ENCODE data around the gene RCBTB2. TPM values are rescaled to one million over a fixed set of nuclear protein-coding genes. Genes with fewer than 3 reads are reported as not detected.

The RCBTB2 gene
- total RNA-seq, 1 experiment from 2014 or later, result 11.7 TPM

GRCh38 chr13:48492470-48493065 is 40.3 kb downstream of the RCBTB2 start:
- Mint-ChIP-seq H3K27me3 (ENCODE audit: low read depth) (no peaks in the 10 kb centered on the region), H3K4me3 (no peak overlapping the region), H3K27ac (no peak overlapping the region), H3K9me3 (peaks cover 2% of the 10 kb centered on the region in 2 experiments; a peak in 3 of 5 replicates), H3K36me3 (ENCODE audit: insufficient read depth in 1 of 3, low read depth in 3 of 3) (peaks cover 9 to 24% (median 14%) of the 10 kb centered on the region in 3 experiments; a peak in 6 of 7 replicates), H3K4me1 (peaks cover 9 to 14% of the 10 kb centered on the region in 2 experiments)
- no peaks in the 10 kb centered on the region for H3K79me1 ChIP-seq (ENCODE audit: insufficient read depth, low read depth, low read length, poor library complexity, severe bottlenecking)
- H3K23ac ChIP-seq (ENCODE audit: insufficient read length, low read depth, low read length), result no peak overlapping the region
- no peak overlapping the region for H3K18ac ChIP-seq (ENCODE audit: insufficient read length, low read depth, low read length)
- H3K23me2 ChIP-seq (ENCODE audit: insufficient read length, low read depth, low read length, poor library complexity, severe bottlenecking), result no peaks in the 10 kb centered on the region
- WGBS (ENCODE audit: extremely low coverage, insufficient read length, low lambda C conversion rate), result 100% methylated on average over 1 of the region's 16 CpGs
- no peak overlapping the region for H4K5ac ChIP-seq (ENCODE audit: insufficient read length, low read depth, low read length)
- no peaks in the 10 kb centered on the region for H3K9me3 ChIP-seq (ENCODE audit: control insufficient read depth, low read depth, low read length)
- no peak overlapping the region for H3K27ac ChIP-seq (ENCODE audit: insufficient read length, low read depth, low read length)
- no peak overlapping the region for H4K91ac ChIP-seq (ENCODE audit: insufficient read length, low read depth, low read length)
- H3T11ph ChIP-seq (ENCODE audit: low read length), result no peak overlapping the region
- no peak overlapping the region for H3K56ac ChIP-seq (ENCODE audit: insufficient read length, low read depth, low read length)
- no peak overlapping the region for H3K4me2 ChIP-seq (ENCODE audit: insufficient read depth, insufficient read length, low read length)
- no peak overlapping the region for H2BK15ac ChIP-seq (ENCODE audit: low read depth, low read length)
- H2AFZ ChIP-seq (ENCODE audit: low read length), result no peak overlapping the region
- H3K9ac ChIP-seq (ENCODE audit: extremely low read depth, insufficient read length, low read length), result no peak overlapping the region
- peaks cover 3% of the 10 kb centered on the region for H3K4me1 ChIP-seq (ENCODE audit: insufficient read depth, low read length)
- no peak overlapping the region for H3K14ac ChIP-seq (ENCODE audit: insufficient read depth, low read length)
- H2AK5ac ChIP-seq (ENCODE audit: insufficient read length, low read length), result no peak overlapping the region
- no peak overlapping the region for H2BK12ac ChIP-seq (ENCODE audit: insufficient read length, low read depth, low read length)
- no peaks in the 10 kb centered on the region for H4K20me1 ChIP-seq (ENCODE audit: control insufficient read depth, insufficient read depth, insufficient read length)
- H3K27me3 ChIP-seq (ENCODE audit: insufficient read depth, low read length), result no peaks in the 10 kb centered on the region
- no peak overlapping the region for H2BK5ac ChIP-seq (ENCODE audit: insufficient read length, low read length)
- no peak overlapping the region for H2BK120ac ChIP-seq (ENCODE audit: low read depth, low read length, poor library complexity, severe bottlenecking)
- TF ChIP-seq CTCF (conservative IDR thresholded peaks at IDR 0.05), result no peak
- H4K8ac ChIP-seq (replicated peaks; ENCODE audit: insufficient read length, low read depth, low read length), result no peak overlapping the region
- H3K4ac ChIP-seq (ENCODE audit: low read depth, low read length), result no peak overlapping the region
- H3K79me2 ChIP-seq (ENCODE audit: insufficient read depth, low read length), result no peaks in the 10 kb centered on the region
- DNase-seq, result no peak
- no peak overlapping the region for H2BK20ac ChIP-seq (ENCODE audit: low read depth, low read length, poor library complexity, severe bottlenecking)

All from H9 (cell line).